Upper lobe of left lung (tissue), 6 donors: Measurements from ENCODE around the gene ZNF407. TPM values are rescaled to one million over a fixed set of nuclear protein-coding genes. Genes with fewer than 3 reads are reported as not detected.

Experiments
- ATAC-seq, 2 donors: fragments of 200-7000 bp; cut with Tn5 transposase; one replicate each; pipeline ENCODE4 v1.9.1; 2022; ENCODE audit warnings: mild to moderate bottlenecking in 2 of 2, moderate library complexity in 2 of 2; ENCODE audit not compliant: low FRiP score in 2 of 2
- DNase-seq, 2 donors: peaks; one replicate each; pipeline ENCODE4 v3.0.0-alpha.2; 2019 to 2020
- H3K27ac ChIP-seq, 4 donors: fragments of 200-600 bp; sonication (generic); one replicate each; pipeline ENCODE4 v1.5.1; 2016 to 2019
- H3K27me3 ChIP-seq, 4 donors: fragments of 200-600 bp; sonication (generic); one replicate each; pipeline ENCODE4 v1.5.1; 2017 to 2019
- H3K36me3 ChIP-seq, 4 donors: fragments of 200-600 bp; sonication (generic); one replicate each; pipeline ENCODE4 v1.5.1; 2016 to 2019
- H3K4me1 ChIP-seq, 4 donors: fragments of 200-600 bp; sonication (generic); one replicate each; pipeline ENCODE4 v1.5.1; 2018 to 2019
- H3K4me3 ChIP-seq, 4 donors: fragments of 200-600 bp; sonication (generic); one replicate each; pipeline ENCODE4 v1.5.1; 2017 to 2019; ENCODE audit warnings: mild to moderate bottlenecking in 2 of 4, moderate library complexity in 1 of 4
- H3K9me3 ChIP-seq, 4 donors: fragments of 200-600 bp; sonication (generic); one replicate each; pipeline ENCODE4 v1.5.1; 2018 to 2019
- EP300 ChIP-seq, 4 donors: sonication (generic); formaldehyde crosslinking; IDR thresholded peaks; one replicate each; pipeline ENCODE4 v1.5.1; 2017; ENCODE audit warnings: antibody characterized with exemption in 4 of 4, control low read depth in 2 of 4
- POLR2A ChIP-seq, 4 donors: fragments of 450-650 bp; IDR thresholded peaks; one replicate each; pipeline ENCODE4 v1.5.1; 2016 to 2017; ENCODE audit warnings: antibody characterized with exemption in 4 of 4, mild to moderate bottlenecking in 2 of 4
- POLR2AphosphoS5 ChIP-seq, 2 donors: sonication (generic); formaldehyde crosslinking; IDR thresholded peaks; one replicate each; pipeline ENCODE4 v1.5.1; 2017; ENCODE audit warnings: antibody characterized with exemption in 2 of 2
- WGBS, 2 donors: methylation state at CpG; one replicate each; pipeline ENCODE4 v1.1.5; 2017 to 2018; 5-methylcytosine and 5-hydroxymethylcytosine counted together
- total RNA-seq, 6 donors: library from RNA; depleted of rRNA in 4 of 6; stranded (reverse); fragments of >200 nt in 4 of 6; gene quantifications; one replicate each; pipeline versions ENCODE4 v1.1.0 to v1.2.1, GENCODE V29; 2016 to 2021
- TF ChIP-seq, protein P1 (sequence below), 6 experiments: fragments of 450-650 bp in 4 of 6; fragments of 200-600 bp in 2 of 6; sonication (generic) in 2 of 6; IDR thresholded peaks; one replicate each; pipeline ENCODE4 v1.5.1; 2016 to 2019; ENCODE audit warnings: antibody characterized with exemption in 6 of 6
- donor health status: DM: no; HTN: no; CAD: no; lungs with moderate emphysema.
- donor health status: DM: no; HTN: yes; CAD: no; lungs with severe emphysema.

Gene ZNF407
- total RNA-seq, 6 donors from 2014 or later, result 12.2 to 77.5 (median 17.1) TPM

DNA sequence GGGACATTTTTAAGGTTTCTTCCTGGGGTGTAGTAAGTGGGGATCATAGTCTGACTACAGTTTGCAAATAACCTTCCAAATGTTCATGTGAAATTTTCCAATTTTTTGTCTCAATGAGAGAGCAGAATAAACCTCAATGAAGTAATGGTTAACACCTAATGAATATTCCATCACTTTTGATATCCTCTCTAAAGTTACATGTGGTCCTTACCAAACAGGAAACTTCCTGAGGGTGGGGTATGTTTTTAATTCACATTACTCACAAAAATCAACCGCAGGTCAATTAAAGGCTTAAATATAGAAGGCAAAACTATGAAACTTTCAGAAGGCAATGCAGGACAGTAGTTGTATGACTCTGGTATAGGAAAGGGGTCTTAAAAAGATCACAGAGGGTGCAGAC, 13.2 kb downstream of the ZNF407 start:
- H3K27ac ChIP-seq, result no peak overlapping the region
- peaks cover 0 to 7% (median 0%) of the 10 kb centered on the region in 4 donors for H3K4me1 ChIP-seq
- no peaks in the 10 kb centered on the region for H3K36me3 ChIP-seq
- WGBS, 2 donors, result 63 to 74% methylated on average over 1 of the region's 1 CpG
- TF ChIP-seq POLR2A (IDR thresholded peaks at IDR 0.05) (no peak), EP300 (IDR thresholded peaks at IDR 0.05) (no peak), POLR2AphosphoS5 (IDR thresholded peaks at IDR 0.05) (no peak)
- TF ChIP-seq, protein P1, sequence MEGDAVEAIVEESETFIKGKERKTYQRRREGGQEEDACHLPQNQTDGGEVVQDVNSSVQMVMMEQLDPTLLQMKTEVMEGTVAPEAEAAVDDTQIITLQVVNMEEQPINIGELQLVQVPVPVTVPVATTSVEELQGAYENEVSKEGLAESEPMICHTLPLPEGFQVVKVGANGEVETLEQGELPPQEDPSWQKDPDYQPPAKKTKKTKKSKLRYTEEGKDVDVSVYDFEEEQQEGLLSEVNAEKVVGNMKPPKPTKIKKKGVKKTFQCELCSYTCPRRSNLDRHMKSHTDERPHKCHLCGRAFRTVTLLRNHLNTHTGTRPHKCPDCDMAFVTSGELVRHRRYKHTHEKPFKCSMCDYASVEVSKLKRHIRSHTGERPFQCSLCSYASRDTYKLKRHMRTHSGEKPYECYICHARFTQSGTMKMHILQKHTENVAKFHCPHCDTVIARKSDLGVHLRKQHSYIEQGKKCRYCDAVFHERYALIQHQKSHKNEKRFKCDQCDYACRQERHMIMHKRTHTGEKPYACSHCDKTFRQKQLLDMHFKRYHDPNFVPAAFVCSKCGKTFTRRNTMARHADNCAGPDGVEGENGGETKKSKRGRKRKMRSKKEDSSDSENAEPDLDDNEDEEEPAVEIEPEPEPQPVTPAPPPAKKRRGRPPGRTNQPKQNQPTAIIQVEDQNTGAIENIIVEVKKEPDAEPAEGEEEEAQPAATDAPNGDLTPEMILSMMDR (IDR thresholded peaks at IDR 0.05), result no peak
- no peaks in the 10 kb centered on the region for H3K27me3 ChIP-seq
- DNase-seq, result no peak
- no peaks in the 10 kb centered on the region for H3K9me3 ChIP-seq
- no peak for ATAC-seq
- no peak overlapping the region for H3K4me3 ChIP-seq

DNA sequence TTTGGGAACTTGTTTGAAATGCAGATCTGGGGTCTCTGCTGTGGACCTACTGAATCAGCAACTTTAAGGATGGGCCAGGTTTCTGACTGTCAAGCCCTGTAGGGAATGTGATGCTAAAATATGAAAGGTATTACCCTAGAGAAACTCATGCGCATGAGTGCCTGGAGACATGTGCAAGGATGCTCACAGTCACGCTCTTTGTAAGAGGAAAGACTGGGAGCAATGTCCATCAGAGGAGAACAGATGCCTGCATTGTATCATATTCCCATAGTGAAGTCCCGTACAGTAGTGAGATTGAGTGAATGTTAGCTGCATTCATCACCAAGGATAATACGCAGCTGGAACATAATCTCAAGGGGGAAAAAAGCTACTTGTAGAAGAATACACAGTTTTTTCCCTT, 14.1 kb downstream of the ZNF407 start:
- no peak for ATAC-seq
- WGBS, 2 donors, result 96 to 97% methylated on average over 4 of the region's 4 CpGs

DNA sequence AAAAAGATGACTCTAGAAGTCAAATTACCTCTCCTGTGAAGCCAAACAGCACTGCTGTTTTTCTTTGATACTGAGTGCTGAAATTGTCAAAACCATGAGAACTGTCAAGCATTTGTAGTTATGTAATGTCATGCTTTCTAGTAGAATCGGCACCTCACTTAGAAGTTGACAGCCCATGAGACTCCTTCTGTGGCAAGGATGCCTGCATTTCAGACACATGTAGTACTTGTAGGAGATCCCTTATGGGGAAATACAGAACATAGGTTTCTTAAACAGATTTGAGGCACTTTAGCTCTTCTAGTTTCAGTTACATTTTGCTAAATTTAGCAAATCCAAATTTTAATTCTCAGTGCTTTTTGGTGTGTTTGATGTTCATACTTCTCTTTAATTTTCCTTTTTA, 15.7 kb downstream of the ZNF407 start:
- TF ChIP-seq, protein P1 (IDR thresholded peaks at IDR 0.05), result no peak
- TF ChIP-seq POLR2A (IDR thresholded peaks at IDR 0.05) (no peak), POLR2AphosphoS5 (IDR thresholded peaks at IDR 0.05) (no peak), EP300 (IDR thresholded peaks at IDR 0.05) (no peak)
- DNase-seq (no peak), ATAC-seq (no peak)
- WGBS, 2 donors, result 46 to 50% methylated on average over 1 of the region's 1 CpG
- Histone ChIP-seq H3K4me1 (peaks cover 0 to 7% (median 0%) of the 10 kb centered on the region in 4 donors), H3K27me3 (no peaks in the 10 kb centered on the region), H3K36me3 (no peaks in the 10 kb centered on the region), H3K4me3 (no peak overlapping the region), H3K9me3 (no peaks in the 10 kb centered on the region), H3K27ac (no peak overlapping the region)

More for the DNA sequence above, 14.1 kb downstream of the ZNF407 start:
- no peak overlapping the region for H3K27ac ChIP-seq
- no peak for DNase-seq
- peaks cover 0 to 7% (median 0%) of the 10 kb centered on the region in 4 donors for H3K4me1 ChIP-seq
- TF ChIP-seq, protein P1 (IDR thresholded peaks at IDR 0.05), result no peak
- TF ChIP-seq EP300 (IDR thresholded peaks at IDR 0.05) (no peak), POLR2AphosphoS5 (IDR thresholded peaks at IDR 0.05) (no peak), POLR2A (IDR thresholded peaks at IDR 0.05) (no peak)
- no peak overlapping the region for H3K4me3 ChIP-seq
- no peaks in the 10 kb centered on the region for H3K9me3 ChIP-seq
- no peaks in the 10 kb centered on the region for H3K27me3 ChIP-seq
- no peaks in the 10 kb centered on the region for H3K36me3 ChIP-seq

DNA sequence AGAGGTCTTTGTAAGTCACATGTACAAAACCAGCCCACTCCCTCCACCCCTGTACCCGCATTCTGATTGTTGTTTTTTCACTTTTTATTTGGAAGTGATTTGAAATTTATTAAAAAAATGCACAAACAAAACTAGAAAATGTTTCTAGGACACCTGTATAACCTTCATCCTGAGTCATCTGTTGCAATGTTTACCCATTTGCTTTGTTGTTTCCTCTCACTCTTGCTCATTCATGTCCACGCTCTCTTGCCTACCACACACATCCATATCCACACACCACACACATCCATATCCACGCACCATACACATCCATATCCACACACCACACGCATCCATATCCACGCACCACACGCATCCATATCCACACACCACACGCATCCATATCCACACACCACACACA, 18.8 kb downstream of the ZNF407 start:
- ATAC-seq, result peak in 1 of 2 donors; percentile 11
- H3K9me3 ChIP-seq, result no peaks in the 10 kb centered on the region

DNA sequence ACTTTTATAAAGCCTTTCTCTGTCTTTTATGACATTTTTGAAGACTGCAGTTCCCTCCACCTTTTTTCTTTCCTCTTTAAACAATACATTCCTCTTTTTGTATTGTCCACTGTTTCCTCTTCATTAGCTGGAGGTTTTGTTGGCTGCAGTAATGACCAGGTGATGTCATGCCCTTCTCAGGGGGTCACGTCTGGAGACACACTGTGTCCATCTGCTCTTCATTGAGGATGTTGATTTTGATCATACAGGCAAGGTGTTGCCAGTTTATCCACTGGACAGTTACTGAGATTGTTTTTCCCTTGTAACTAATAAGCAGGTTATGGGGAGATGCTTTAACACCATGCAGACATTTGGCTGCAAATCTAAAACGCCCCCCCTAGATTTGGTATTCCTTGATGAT, 19.8 kb downstream of the ZNF407 start:
- 78 to 97% methylated on average over 2 of the region's 2 CpGs for WGBS, 2 donors
- H3K4me3 ChIP-seq, result no peak overlapping the region
- no peaks in the 10 kb centered on the region for H3K27me3 ChIP-seq
- no peak overlapping the region for H3K27ac ChIP-seq
- H3K4me1 ChIP-seq, result no peaks in the 10 kb centered on the region
- ATAC-seq, result no peak
- H3K9me3 ChIP-seq, result no peaks in the 10 kb centered on the region
- no peaks in the 10 kb centered on the region for H3K36me3 ChIP-seq
- TF ChIP-seq, protein P1 (IDR thresholded peaks at IDR 0.05), result no peak
- TF ChIP-seq POLR2AphosphoS5 (IDR thresholded peaks at IDR 0.05), result no peak
- DNase-seq, result no peak

More for the DNA sequence above, 18.8 kb downstream of the ZNF407 start:
- no peak for DNase-seq
- Histone ChIP-seq H3K4me1 (no peaks in the 10 kb centered on the region), H3K27ac (no peak overlapping the region), H3K27me3 (no peaks in the 10 kb centered on the region), H3K36me3 (no peaks in the 10 kb centered on the region), H3K4me3 (no peak overlapping the region)
- TF ChIP-seq, protein P1 (IDR thresholded peaks at IDR 0.05), result no peak
- TF ChIP-seq POLR2AphosphoS5 (IDR thresholded peaks at IDR 0.05) (no peak), POLR2A (IDR thresholded peaks at IDR 0.05) (no peak), EP300 (IDR thresholded peaks at IDR 0.05) (no peak)
- WGBS, 2 donors, result 68 to 79% methylated on average over 7 of the region's 7 CpGs
